Bronchial epithelial cell (primary cell): ENCODE data around the gene MGME1. TPM values are rescaled to one million over a fixed set of nuclear protein-coding genes. Genes with fewer than 3 reads are reported as not detected.

ENCODE experiments used
- DNase-seq: peaks from one replicate; pipeline ENCODE4 v3.0.0-alpha.2; 2010; ENCODE audit warnings: low read depth
- FAIRE-seq: peaks from 2 replicates; lab custom pipeline; 2011; peaks lifted over from hg19 to GRCh38; lab: Jason Lieb, UNC
- H3K27me3 ChIP-seq: 2 replicates; pipeline ENCODE4 v1.5.1; 2011; ENCODE audit warnings: low read length; ENCODE audit not compliant: control insufficient read depth, insufficient read depth
- H3K36me3 ChIP-seq: 2 replicates; pipeline ENCODE4 v1.5.1; 2011; ENCODE audit warnings: low read length; ENCODE audit not compliant: control insufficient read depth, insufficient read depth
- H3K4me3 ChIP-seq: 2 replicates; pipeline ENCODE4 v1.5.1; 2011; ENCODE audit warnings: mild to moderate bottlenecking, low read depth, low read length, control low read depth
- CTCF ChIP-seq: IDR thresholded peaks from 2 replicates; pipeline ENCODE4 v1.5.1; 2011; ENCODE audit warnings: mild to moderate bottlenecking, moderate library complexity, low read length, control low read depth, inconsistent platforms; ENCODE audit not compliant: insufficient read depth, severe bottlenecking
- total RNA-seq: library from RNA; depleted of rRNA; stranded (reverse); fragments of >200 nt; gene quantifications from 2 replicates; pipeline ENCODE4 v1.2.1, GENCODE V29; 2014

Gene MGME1, protein sequence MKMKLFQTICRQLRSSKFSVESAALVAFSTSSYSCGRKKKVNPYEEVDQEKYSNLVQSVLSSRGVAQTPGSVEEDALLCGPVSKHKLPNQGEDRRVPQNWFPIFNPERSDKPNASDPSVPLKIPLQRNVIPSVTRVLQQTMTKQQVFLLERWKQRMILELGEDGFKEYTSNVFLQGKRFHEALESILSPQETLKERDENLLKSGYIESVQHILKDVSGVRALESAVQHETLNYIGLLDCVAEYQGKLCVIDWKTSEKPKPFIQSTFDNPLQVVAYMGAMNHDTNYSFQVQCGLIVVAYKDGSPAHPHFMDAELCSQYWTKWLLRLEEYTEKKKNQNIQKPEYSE
- total RNA-seq: 8.6 and 10.3 TPM in 2 replicates

GRCh38 chr20:17968366-17969277 is at the start of gene MGME1, which contains the start of gene SNX5:
Gene MGME1 (plus strand): TSS chr20:17969018. CDS start chr20:17969860, 842 bp downstream.
Gene SNX5 (minus strand): TSS chr20:17968794. CDS start chr20:17968425, 369 bp downstream.
- no peak for TF ChIP-seq CTCF
- Histone ChIP-seq H3K4me3 (peak within 1 kb of the TSS; percentile 93), H3K36me3 (no peaks in the 10 kb centered on the region), H3K27me3 (no peaks in the 10 kb centered on the region)
- DNase-seq (peak; percentile 95), FAIRE-seq (no peak)

DNA sequence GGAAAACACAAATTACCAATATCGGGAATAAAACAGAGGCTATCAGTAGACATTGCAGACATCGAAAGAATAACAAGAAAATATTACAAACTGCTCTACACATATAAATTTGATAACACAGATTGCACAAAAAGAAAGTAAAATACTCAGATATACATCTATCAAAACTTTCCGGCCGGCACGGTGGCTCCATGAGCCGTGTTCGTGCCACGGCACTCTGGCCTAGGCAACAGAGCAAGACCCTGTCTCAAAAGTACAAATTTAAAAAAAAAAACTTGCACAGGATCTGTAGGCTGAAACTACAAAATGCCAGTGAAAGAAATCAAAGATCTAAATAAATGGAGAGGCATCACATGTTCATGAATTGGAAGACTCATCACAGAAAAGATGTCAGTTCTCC is 49.7 kb upstream of the MGME1 start:
- peaks cover 2% of the 10 kb centered on the region for H3K27me3 ChIP-seq
- no peak overlapping the region for H3K4me3 ChIP-seq
- no peaks in the 10 kb centered on the region for H3K36me3 ChIP-seq
- no peak for TF ChIP-seq CTCF
- FAIRE-seq (no peak), DNase-seq (no peak)

- no peak for DNase-seq
- TF ChIP-seq CTCF: no peak
- FAIRE-seq: no peak
- Histone ChIP-seq H3K4me3 (no peak overlapping the region), H3K36me3 (no peaks in the 10 kb centered on the region), H3K27me3 (peaks cover 4% of the 10 kb centered on the region)
Measured at GRCh38 chr20:17921774-17922173, 47.0 kb upstream of the MGME1 start.

GRCh38 chr20:17925141-17925939 is 43.5 kb upstream of the MGME1 start:
- TF ChIP-seq CTCF: no peak
- no peak for FAIRE-seq

DNA sequence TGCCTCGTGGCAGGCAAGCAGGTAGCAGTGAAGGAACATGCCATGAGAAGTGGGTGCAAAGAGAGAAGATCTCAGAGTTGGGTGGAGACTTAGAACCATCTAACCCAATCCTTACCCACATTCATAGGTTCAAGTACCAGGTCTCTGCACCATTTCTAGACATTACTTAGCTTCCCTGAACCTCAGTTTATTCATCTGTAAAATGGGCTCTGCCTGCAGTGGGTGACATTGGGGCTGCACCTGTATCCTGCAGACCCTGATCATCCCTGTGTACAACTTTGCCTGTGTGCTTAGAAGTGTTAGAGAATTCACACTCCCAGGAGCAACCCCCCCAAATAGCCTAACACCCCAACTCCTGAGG is 42.9 kb upstream of the MGME1 start:
- Histone ChIP-seq H3K36me3 (no peaks in the 10 kb centered on the region), H3K27me3 (peaks cover 6% of the 10 kb centered on the region), H3K4me3 (no peak overlapping the region)
- FAIRE-seq: peak; percentile 55
- DNase-seq: no peak
- TF ChIP-seq CTCF: no peak

More at GRCh38 chr20:17925141-17925939, 43.5 kb upstream of the MGME1 start:
- no peak for DNase-seq
- Histone ChIP-seq H3K36me3 (no peaks in the 10 kb centered on the region), H3K4me3 (no peak overlapping the region), H3K27me3 (peaks cover 6% of the 10 kb centered on the region)
